K562 (cell line): ENCODE data around the gene OR1S1. TPM values are rescaled to one million over a fixed set of nuclear protein-coding genes. Genes with fewer than 3 reads are reported as not detected.

Source experiments
- ATAC-seq: fragments of 200-7000 bp; cut with Tn5 transposase; 3 replicates; pipeline ENCODE4 v1.9.1; 2020; ENCODE audit warnings: moderate library complexity
- BruUV-seq: library from RNA; stranded (reverse); fragments of 400-500 nt; replicated peaks from 2 replicates; lab custom pipeline; 2021; lab: Mats Ljungman, UMichigan
- CTCF ChIA-PET: fragments of 300-600 bp; formaldehyde crosslinking; extraction: SDS; loops from one replicate; lab custom pipeline; 2021; ENCODE audit warnings: low intra/inter-chr PET ratio; lab: Yijun Ruan, JAX
- POLR2A ChIA-PET: fragments of 300-600, 350-650 bp; sonication (Branson Sonifier 250); formaldehyde crosslinking; extraction: SDS; loops from one replicate; lab custom pipeline; 2021; ENCODE audit warnings: antibody characterized with exemption, inconsistent platforms; lab: Yijun Ruan, JAX
- DNase-seq, 4 experiments: peaks; one replicate each; pipeline versions ENCODE4 v3.0.0 to v3.0.0-alpha.2; 2011 to 2018; ENCODE audit warnings: low spot score in 3 of 4, mixed read lengths in 3 of 4; ENCODE audit errors: extremely low read depth in 1 of 4
- FAIRE-seq: peaks from 2 replicates; lab custom pipeline; 2011; peaks lifted over from hg19 to GRCh38; lab: Jason Lieb, UNC
- H2AFZ ChIP-seq: 2 replicates; pipeline ENCODE4 v1.6.0; 2011; ENCODE audit warnings: low read depth, low read length, control low read depth, inconsistent platforms
- H3K27ac ChIP-seq: fragments of 200-600 bp; 3 replicates; pipeline ENCODE4 v1.8.0; 2011; ENCODE audit warnings: low read depth, mild to moderate bottlenecking, control low read depth, inconsistent platforms, low read length, moderate library complexity, mixed read lengths; ENCODE audit errors: extremely low read depth
- H3K27me3 ChIP-seq, 2 experiments: fragments of 300-600 bp in 1 of 2; 2 replicates in 1 of 2; 3 replicates in 1 of 2; pipeline versions ENCODE4 v1.6.0 to v1.8.0; 2011; ENCODE audit warnings: inconsistent platforms in 2 of 2, low read length in 2 of 2, mild to moderate bottlenecking in 1 of 2, mixed read lengths in 1 of 2, moderate library complexity in 1 of 2; ENCODE audit not compliant: control insufficient read depth in 2 of 2, insufficient read depth in 2 of 2
- H3K36me3 ChIP-seq: fragments of 300-600 bp; 3 replicates; pipeline ENCODE4 v1.8.0; 2011; ENCODE audit warnings: mild to moderate bottlenecking, low read length, inconsistent platforms; ENCODE audit not compliant: control insufficient read depth, insufficient read depth
- H3K4me1 ChIP-seq, 2 experiments: fragments of 200-600 bp in 1 of 2; replicated peaks in 1 of 2; 2 replicates in 1 of 2; 3 replicates in 1 of 2; pipeline versions ENCODE4 v1.5.1 to v1.8.0; 2011; ENCODE audit warnings: inconsistent platforms in 2 of 2, low read length in 2 of 2, mild to moderate bottlenecking in 1 of 2, mixed read lengths in 1 of 2, moderate library complexity in 1 of 2; ENCODE audit not compliant: control insufficient read depth in 2 of 2, insufficient read depth in 2 of 2
- H3K4me2 ChIP-seq: 2 replicates; pipeline ENCODE4 v1.6.1; 2011; ENCODE audit warnings: low read length, control low read depth, inconsistent platforms, mixed read lengths; ENCODE audit not compliant: insufficient read depth
- H3K4me3 ChIP-seq: fragments of 200-600 bp; sonication (generic), shearing (Covaris generic); 2 replicates; pipeline ENCODE4 v1.5.1; 2016; ENCODE audit warnings: control low read depth, inconsistent platforms
- H3K79me2 ChIP-seq: fragments of 200-600 bp; 3 replicates; pipeline ENCODE4 v1.8.0; 2011; ENCODE audit warnings: low read length, inconsistent platforms; ENCODE audit not compliant: control insufficient read depth, insufficient read depth
- H3K9ac ChIP-seq, 2 experiments: 2 replicates each; pipeline versions ENCODE4 v1.6.0 to v1.6.1; 2011; ENCODE audit warnings: low read depth in 2 of 2, low read length in 2 of 2, control low read depth in 1 of 2, inconsistent platforms in 1 of 2, mild to moderate bottlenecking in 1 of 2, mixed read lengths in 1 of 2; ENCODE audit not compliant: insufficient read depth in 1 of 2
- H3K9me1 ChIP-seq: one replicate; pipeline ENCODE4 v1.6.0; 2011; ENCODE audit warnings: inconsistent platforms, mild to moderate bottlenecking, low read length, moderate library complexity; ENCODE audit not compliant: control insufficient read depth, insufficient read depth
- H3K9me3 ChIP-seq: replicated peaks from 2 replicates; pipeline ENCODE4 v1.5.1; 2011; ENCODE audit warnings: low read depth, low read length, inconsistent platforms; ENCODE audit not compliant: control insufficient read depth, insufficient read depth
- H4K20me1 ChIP-seq: replicated peaks from 2 replicates; pipeline ENCODE4 v1.6.1; 2011; ENCODE audit warnings: low read length, inconsistent platforms, mixed read lengths; ENCODE audit not compliant: control insufficient read depth, insufficient read depth
- ESRRB ChIP-seq: fragments of 250-450 bp; sonication (Bioruptor Pico); IDR thresholded peaks from 2 replicates; pipeline ENCODE4 v1.5.0; 2020; ENCODE audit warnings: mild to moderate bottlenecking, moderate library complexity, borderline replicate concordance
- HOMEZ ChIP-seq: fragments of 250-450 bp; sonication (Bioruptor Pico); IDR thresholded peaks from 2 replicates; pipeline ENCODE4 v1.4.0; 2020; ENCODE audit warnings: mild to moderate bottlenecking, moderate library complexity
- WHSC1 ChIP-seq: IDR thresholded peaks from one replicate; pipeline ENCODE4 v1.6.1; 2012; ENCODE audit warnings: low read length, control low read depth, inconsistent platforms
- ZNF311 ChIP-seq: fragments of 250-450 bp; sonication (Bioruptor Pico); IDR thresholded peaks from 2 replicates; pipeline ENCODE4 v1.4.0; 2020; ENCODE audit warnings: mild to moderate bottlenecking, moderate library complexity
- ZNF507 ChIP-seq: conservative IDR thresholded peaks from 2 replicates; pipeline ENCODE4 v1.6.1; 2017; ENCODE audit warnings: missing genetic modification characterization, missing compliant biosample characterization
- WGBS: fragments of 100-300 bp; shearing (Covaris generic); methylation state at CpG from one replicate; pipeline ENCODE4 v1.1.6; 2016; ENCODE audit warnings: low coverage, mixed read lengths; ENCODE audit not compliant: insufficient coverage; ENCODE audit errors: missing lambda C conversion rate; 5-methylcytosine and 5-hydroxymethylcytosine counted together
- in situ Hi-C: fragments of 300-500 bp; cut with MboI; formaldehyde crosslinking; loops from 4 replicates; pipeline ENCODE4 v1.15.0; 2018; ENCODE audit warnings: inconsistent platforms, mixed read lengths
- intact Hi-C: fragments of 100-400 bp; cut with micrococcal nuclease; formaldehyde crosslinking; loops from 2 replicates; pipeline ENCODE4 v1.14.2; 2022
- polyA plus RNA-seq, 8 experiments: library from polyadenylated mRNA; depleted of rRNA in 4 of 8; stranded (reverse) in 5 of 8; unstranded in 3 of 8; fragments of >200 nt; fragmentation: Nextera tagmentation in 2 of 8; fragmentation: Illumina TruSeq in 1 of 8; extraction: Ambion mirVana in 2 of 8; extraction: Trizol in 1 of 8; gene quantifications; 2 replicates each; pipeline versions ENCODE4 v1.2.1 to v1.2.3, GENCODE V29; 2011 to 2014; ENCODE audit warnings: inconsistent platforms in 1 of 8, missing spikeins in 1 of 8
- total RNA-seq, 7 experiments: library from RNA; depleted of rRNA in 6 of 7; stranded (reverse); fragments of >200 nt in 6 of 7; fragmentation: Illumina TruSeq in 2 of 7; extraction: Trizol in 2 of 7; gene quantifications; 2 replicates each; pipeline versions ENCODE4 v1.2.1 to v1.2.3, GENCODE V29; 2011 to 2021; ENCODE audit warnings: low replicate concordance in 1 of 7

The OR1S1 gene
- total and polyA plus RNA-seq, 9 of the 15 experiments (the other 6 are each of a cell fraction or from before 2014, with no cell fraction given), result not detected

- TF ChIP-seq ZNF507 (tag) (no peak), ESRRB (CRISPR knock-in tag) (no peak), WHSC1 (no peak), ZNF311 (CRISPR knock-in tag) (no peak), HOMEZ (CRISPR knock-in tag) (no peak)
- no TSS peak for BruUV-seq
- CTCF ChIA-PET, result no interaction called here
Measured at GRCh38 chr11:58222721-58223120, 10.2 kb downstream of the OR1S1 start.

More at GRCh38 chr11:58222721-58223120, 10.2 kb downstream of the OR1S1 start:
- in situ Hi-C loops, result no loop called here
- Histone ChIP-seq H3K27me3 (peaks cover 0 to under 1% of the 10 kb centered on the region in 2 experiments; a peak in 2 of 5 replicates), H3K9ac (no peak overlapping the region), H3K4me2 (no peak overlapping the region), H3K4me1 (no peaks in the 10 kb centered on the region), H3K4me3 (no peak overlapping the region), H3K27ac (no peak overlapping the region), H3K9me1 (no peaks in the 10 kb centered on the region), H4K20me1 (no peaks in the 10 kb centered on the region), H2AFZ (no peak overlapping the region), H3K9me3 (no peaks in the 10 kb centered on the region), H3K36me3 (no peaks in the 10 kb centered on the region), H3K79me2 (no peaks in the 10 kb centered on the region)
- intact Hi-C loops, result no loop called here
- ATAC-seq (no peak), DNase-seq (no peak), FAIRE-seq (no peak)
- POLR2A ChIA-PET, result no interaction called here
- under 1% methylated on average over 7 of the region's 7 CpGs for WGBS
